Measurements from ENCODE around the gene KCNAB1.
A peak's percentile ranks its signal among the peaks of the same experiment; 100 is the strongest.

The KCNAB1 gene

GRCh38 chr3:156471431-156471830 is 351.1 kb downstream of the KCNAB1 start:
- no peak for DNase-seq

DNA sequence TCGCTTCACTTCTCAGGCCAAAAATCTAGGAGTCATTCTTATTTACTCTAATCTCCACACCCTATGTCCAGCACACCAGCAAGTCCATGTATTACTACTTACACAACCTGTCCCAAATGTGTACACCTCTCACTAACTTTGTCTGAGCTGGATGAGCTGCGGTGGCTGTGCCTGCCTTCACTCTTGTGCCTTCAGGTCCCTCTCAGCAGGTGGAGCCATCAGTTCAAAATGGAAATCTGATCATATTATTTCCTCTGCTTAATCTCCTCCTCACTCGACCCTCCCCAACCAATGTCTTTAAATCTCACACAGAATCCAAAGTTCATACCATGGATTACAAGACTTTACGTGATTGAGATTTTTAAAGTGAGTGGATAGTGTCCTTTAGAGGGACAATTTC is 351.8 kb downstream of the KCNAB1 start:
- no peak for DNase-seq

DNA sequence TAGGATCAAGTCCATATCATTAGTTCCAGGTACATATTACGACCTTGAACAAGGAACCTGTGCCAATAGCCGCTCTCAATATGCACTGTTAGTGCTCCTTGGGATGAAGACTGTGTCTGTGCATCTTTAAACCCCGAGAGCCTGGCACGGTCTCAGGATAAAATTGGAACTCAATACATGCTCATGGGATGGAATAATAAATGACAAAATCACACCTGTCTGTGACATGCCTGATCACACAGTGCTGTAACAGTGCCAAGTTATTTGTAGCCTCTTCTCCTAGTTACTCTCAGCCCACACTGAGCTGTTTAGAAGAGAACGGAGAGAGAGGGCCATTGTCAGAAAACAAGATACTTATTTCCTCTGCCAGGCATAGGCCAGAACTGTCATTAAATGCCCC is 352.3 kb downstream of the KCNAB1 start:
- no peak for DNase-seq

GRCh38 chr3:156473341-156473740 is 353.0 kb downstream of the KCNAB1 start:
- DNase-seq, result no peak

- no peak for DNase-seq
These were observed 354.4 kb downstream of the KCNAB1 start for GRCh38 chr3:156474560-156475389.

DNA sequence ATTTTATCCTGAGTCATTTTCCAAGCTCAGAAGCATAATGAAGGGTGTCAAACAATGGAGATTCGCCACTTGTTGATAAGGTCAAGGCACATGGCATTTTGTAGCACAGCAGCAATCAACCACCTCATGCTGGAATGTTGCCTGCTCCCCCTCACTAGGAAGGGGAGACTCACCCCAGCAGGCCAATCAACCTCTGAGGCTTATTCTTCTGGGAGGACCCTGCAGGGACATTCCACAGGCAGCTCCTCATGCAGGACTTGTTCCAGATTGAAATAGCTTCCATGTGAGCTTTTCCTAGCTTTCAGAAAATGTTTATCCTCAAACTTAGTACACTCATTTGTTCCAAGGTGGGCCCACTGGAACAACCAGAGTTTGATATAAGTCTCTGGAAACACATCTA is 356.9 kb downstream of the KCNAB1 start:
- no peak for DNase-seq

DNA sequence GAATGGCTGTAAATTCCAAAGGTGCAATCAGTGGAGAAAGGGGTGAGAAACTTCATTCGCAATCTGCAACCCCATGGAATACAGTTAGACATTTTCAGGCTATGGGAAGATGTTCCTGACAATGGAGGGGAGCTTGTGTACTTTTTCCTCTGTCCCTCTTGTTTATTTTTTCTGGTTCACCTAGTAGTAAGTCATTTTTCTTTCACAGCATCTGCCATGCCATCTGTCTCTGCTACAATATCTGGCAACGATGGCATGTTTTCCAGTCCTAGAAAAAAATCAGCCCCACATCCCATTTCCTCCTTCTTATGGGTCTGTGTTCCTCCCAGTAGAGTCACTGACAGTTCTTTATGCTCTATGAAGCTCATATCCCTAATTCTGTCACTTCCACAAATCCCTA is 358.5 kb downstream of the KCNAB1 start:
- no peak for DNase-seq

DNA sequence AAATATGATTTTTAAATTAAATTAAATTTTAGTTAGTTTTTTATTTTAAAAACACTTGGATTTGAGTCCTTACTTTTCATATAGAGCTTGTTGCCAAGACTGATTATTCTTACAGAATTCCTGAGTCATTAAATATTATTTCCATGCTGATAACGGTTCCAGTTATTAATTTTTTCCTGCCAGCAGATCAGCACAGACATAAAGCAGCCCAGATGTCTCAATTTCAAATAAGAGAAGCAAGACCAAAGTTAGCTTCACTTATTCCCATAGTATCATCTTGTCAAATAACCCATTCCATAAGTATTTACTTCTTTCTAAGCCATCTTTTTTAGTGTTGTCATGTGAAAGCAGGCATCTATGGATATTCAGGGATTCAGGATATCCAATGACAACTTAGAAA is 359.2 kb downstream of the KCNAB1 start:
- no peak for DNase-seq

- DNase-seq, result no peak
These were observed 360.6 kb downstream of the KCNAB1 start for GRCh38 chr3:156480949-156481348.

DNA sequence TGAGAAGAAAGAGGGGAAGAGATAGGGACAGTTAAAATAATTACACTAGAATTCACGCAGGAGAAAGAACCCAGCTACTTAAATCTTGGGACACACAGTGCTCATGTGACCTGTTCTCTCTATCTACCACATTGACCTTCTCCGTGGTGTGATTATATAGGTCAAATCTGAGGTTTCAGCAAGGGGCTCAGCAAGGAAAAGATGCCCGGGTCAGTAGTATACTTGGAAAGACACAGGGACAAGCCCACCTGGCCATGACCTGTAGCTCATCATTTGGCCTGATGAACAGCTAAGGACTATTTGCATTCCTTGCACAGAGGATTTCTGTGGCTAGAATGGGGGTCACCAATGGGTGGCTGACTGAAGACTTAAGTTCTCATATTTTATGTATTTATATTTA is 362.6 kb downstream of the KCNAB1 start:
- DNase-seq, result no peak

GRCh38 chr3:156483426-156483825 is 363.0 kb downstream of the KCNAB1 start:
- DNase-seq, result peak; percentile 70

DNA sequence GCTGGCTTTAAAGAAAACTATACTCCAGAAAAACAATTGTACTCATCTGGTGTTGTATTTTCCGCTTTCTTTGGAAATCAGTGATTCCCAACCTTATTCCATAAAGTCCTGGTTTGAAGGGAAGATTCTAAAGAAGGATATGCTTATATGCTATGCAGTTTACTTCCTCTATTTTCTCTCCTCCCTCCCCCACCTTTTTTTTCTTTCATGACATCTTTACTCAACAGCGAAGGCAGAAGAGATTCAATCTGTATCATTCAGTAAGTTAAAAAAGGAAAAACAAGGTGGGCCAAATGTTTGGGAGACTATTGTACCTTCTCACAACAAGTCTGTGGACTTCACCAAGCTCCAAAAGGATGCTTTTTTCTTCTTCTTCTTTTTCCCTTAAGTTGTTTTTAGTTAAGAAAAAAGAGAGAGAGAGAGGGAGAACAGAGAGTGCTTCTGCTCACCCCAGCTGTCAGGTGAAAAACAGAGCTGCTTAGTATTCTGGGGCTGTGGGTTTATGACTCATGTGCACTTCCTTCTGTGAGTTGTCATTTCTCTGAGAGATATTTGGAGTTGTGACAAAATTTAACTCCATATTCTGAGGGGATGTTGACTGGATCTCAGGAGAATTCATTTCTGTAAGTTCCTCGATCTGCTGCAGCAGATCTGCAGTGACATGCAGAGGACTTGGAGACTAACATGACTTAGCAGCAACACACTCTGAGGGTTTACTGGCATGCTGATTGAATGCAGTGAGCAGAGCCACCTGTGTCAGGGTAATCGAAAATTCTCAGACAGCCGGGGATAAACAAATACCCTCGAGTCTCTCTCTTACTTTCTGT is 363.8 kb downstream of the KCNAB1 start:
- no peak for DNase-seq

- no peak for DNase-seq
These were observed 368.4 kb downstream of the KCNAB1 start for GRCh38 chr3:156488767-156489166.

GRCh38 chr3:156489462-156489911 is 369.1 kb downstream of the KCNAB1 start:
- no peak for DNase-seq

DNA sequence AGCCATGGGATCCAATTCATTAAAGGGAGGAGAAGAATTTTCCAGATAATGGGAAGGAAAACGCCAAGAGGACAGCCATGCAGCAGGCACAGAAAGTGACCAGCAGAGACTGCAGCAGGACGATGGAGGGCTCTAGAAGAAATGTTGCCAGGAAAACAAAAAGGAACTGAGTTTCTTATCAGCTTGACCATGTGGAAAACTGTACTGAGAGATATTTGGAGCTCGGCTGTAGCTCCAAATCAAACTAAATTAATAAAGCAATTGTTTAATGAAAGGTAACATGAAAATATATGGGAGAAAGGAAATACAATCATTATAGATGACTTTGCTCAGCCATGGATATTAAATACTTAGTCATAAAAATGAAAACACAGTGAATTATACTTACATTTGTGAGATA is 370.8 kb downstream of the KCNAB1 start:
- no peak for DNase-seq

DNA sequence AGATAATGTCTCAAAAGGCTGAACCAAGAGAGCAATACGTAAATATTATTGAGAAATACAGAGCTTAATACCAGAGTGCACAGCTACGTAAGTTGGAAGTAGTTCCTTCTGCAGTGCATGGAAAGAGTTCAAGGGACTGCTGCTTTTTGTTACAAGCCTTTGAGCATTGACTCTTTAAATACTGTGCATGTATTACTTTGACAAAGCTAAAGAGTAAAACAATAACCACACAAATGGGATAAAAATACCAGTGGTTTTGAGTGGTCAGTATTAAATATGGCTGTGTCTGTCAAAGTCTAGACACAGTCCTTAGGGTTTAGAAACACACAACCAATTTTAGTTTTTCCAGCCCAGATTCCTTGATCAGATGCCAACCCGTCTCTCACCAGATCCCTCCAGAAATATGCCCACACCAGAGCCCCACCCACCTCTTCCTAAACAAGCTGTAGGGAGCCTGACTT is 372.5 kb downstream of the KCNAB1 start:
- DNase-seq, result no peak

GRCh38 chr3:156493887-156494286 is 373.5 kb downstream of the KCNAB1 start:
- no peak for DNase-seq

DNA sequence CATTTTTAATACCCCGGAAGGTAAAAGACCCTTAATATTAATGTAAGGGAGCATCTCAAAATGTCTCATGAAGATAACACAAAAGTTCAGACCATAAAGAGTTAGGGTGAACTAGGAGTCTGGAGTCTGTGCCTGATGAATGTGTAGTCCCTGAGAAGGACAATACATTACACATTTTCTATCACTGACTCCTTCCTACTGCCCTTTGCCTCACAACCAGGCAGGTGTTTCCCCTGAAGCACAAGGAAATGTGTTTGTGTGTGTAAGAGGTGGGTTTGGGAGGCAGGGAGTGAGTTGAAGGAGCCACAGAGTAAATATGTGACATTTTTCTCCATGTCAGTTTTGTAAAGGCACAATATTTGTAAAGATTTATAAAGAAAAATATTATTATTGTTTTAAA is 375.4 kb downstream of the KCNAB1 start:
- DNase-seq, result no peak

DNA sequence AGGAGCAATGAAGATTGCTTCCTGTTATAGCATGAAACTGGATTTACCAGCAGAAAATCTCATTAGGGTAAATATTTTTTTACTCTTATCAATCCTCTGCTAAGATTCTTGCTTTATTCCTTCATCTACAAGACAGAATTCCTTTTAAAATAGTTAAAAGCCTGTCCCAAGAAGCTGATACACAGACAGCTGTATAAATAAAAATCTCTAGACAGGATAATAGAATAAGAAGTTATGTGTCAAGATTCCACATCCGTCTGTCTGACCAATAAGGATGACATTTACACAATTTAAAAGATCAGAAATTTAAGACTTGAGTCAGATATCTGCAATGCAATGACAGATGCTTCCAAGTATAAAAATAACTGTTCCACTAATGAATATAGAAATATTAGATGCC is 376.9 kb downstream of the KCNAB1 start:
- DNase-seq, result no peak

DNA sequence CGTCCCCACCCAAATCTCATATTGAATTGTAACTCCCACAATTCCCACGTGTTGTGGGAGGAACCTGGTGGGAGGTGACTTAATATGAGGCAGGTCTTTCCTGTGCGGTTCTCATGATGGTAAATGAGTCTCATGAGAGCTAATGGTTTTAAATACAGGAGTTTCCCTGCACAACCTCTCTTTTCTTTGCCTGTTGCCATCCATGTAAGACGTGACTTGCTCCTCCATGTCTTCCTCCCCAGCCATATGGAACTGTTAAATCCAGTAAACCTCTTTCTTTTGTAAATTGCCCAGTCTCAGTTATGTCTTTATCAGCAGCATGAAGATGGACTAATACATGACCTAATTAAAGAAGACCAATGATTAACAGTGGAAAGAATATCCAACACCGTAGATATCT is 377.9 kb downstream of the KCNAB1 start:
- no peak for DNase-seq

GRCh38 chr3:156507285-156507684 is 386.9 kb downstream of the KCNAB1 start:
- DNase-seq, result no peak

- peak; percentile 55 for DNase-seq
These were observed 389.1 kb downstream of the KCNAB1 start for GRCh38 chr3:156509189-156510174.
